Neuronal stem cell (in vitro differentiated cells): ENCODE measurements around the gene HDAC9.

Experiments
- DNase-seq: peaks from one replicate; pipeline ENCODE4 v3.0.0-alpha.2; 2013; ENCODE audit warnings: low spot score
- H2AFZ ChIP-seq: one replicate; pipeline ENCODE4 v1.6.1; 2013; ENCODE audit warnings: mild to moderate bottlenecking, low read length, inconsistent platforms
- H2AK5ac ChIP-seq: 2 replicates; pipeline ENCODE4 v1.6.1; 2013; ENCODE audit warnings: low read depth, mild to moderate bottlenecking, inconsistent platforms, low read length, moderate library complexity, mixed read lengths
- H2BK120ac ChIP-seq: 2 replicates; pipeline ENCODE4 v1.6.1; 2013; ENCODE audit warnings: low read depth, mild to moderate bottlenecking, inconsistent platforms, low read length, moderate library complexity, mixed read lengths
- H2BK12ac ChIP-seq: one replicate; pipeline ENCODE4 v1.6.1; 2013; ENCODE audit warnings: low read length, inconsistent platforms
- H2BK15ac ChIP-seq: 2 replicates; pipeline ENCODE4 v1.6.1; 2013; ENCODE audit warnings: mild to moderate bottlenecking, low read length, inconsistent platforms, mixed read lengths
- H2BK5ac ChIP-seq: one replicate; pipeline ENCODE4 v1.6.1; 2013; ENCODE audit warnings: inconsistent platforms, mild to moderate bottlenecking, low read length, moderate library complexity
- H3K14ac ChIP-seq: one replicate; pipeline ENCODE4 v1.6.1; 2013; ENCODE audit warnings: low read length, inconsistent platforms
- H3K18ac ChIP-seq: 2 replicates; pipeline ENCODE4 v1.6.1; 2013; ENCODE audit warnings: low read length, inconsistent platforms
- H3K23ac ChIP-seq: 2 replicates; pipeline ENCODE4 v1.6.1; 2013; ENCODE audit warnings: low read depth, mild to moderate bottlenecking, mixed read lengths, low read length, inconsistent platforms; ENCODE audit not compliant: poor library complexity
- H3K27ac ChIP-seq: replicated peaks from 3 replicates; pipeline ENCODE4 v1.5.1; 2013; ENCODE audit warnings: low read length, inconsistent platforms
- H3K27me3 ChIP-seq, 3 experiments: 2 replicates each; pipeline ENCODE4 v1.6.1; 2013; ENCODE audit warnings: low read length in 3 of 3, mild to moderate bottlenecking in 2 of 3, inconsistent platforms in 1 of 3, low read depth in 1 of 3, mixed read lengths in 1 of 3, moderate library complexity in 1 of 3; ENCODE audit not compliant: control insufficient read depth in 3 of 3, insufficient read depth in 3 of 3
- H3K36me3 ChIP-seq, 2 donors: replicated peaks in 1 of 2; 2 replicates each; pipeline ENCODE4 v1.6.1; 2013; ENCODE audit warnings: low read length in 2 of 2; ENCODE audit not compliant: control insufficient read depth in 2 of 2, insufficient read depth in 2 of 2
- H3K4ac ChIP-seq: 2 replicates; pipeline ENCODE4 v1.6.1; 2013; ENCODE audit warnings: inconsistent platforms, mild to moderate bottlenecking, low read length, moderate library complexity
- H3K4me1 ChIP-seq, 2 donors: 1 replicate in 1 of 2; 2 replicates in 1 of 2; pipeline ENCODE4 v1.6.1; 2013; ENCODE audit warnings: low read length in 2 of 2, low read depth in 1 of 2; ENCODE audit not compliant: control insufficient read depth in 2 of 2, insufficient read depth in 1 of 2
- H3K4me2 ChIP-seq: one replicate; pipeline ENCODE4 v1.6.1; 2013; ENCODE audit warnings: mild to moderate bottlenecking, low read length, inconsistent platforms; ENCODE audit not compliant: insufficient read depth, poor library complexity, severe bottlenecking
- H3K4me3 ChIP-seq, 2 donors: 2 replicates each; pipeline ENCODE4 v1.5.1; 2013; ENCODE audit warnings: low read length in 2 of 2, mild to moderate bottlenecking in 2 of 2, inconsistent platforms in 1 of 2, moderate library complexity in 1 of 2
- H3K79me1 ChIP-seq: one replicate; pipeline ENCODE4 v1.6.1; 2013; ENCODE audit warnings: low read depth, mild to moderate bottlenecking, inconsistent platforms, low read length, moderate library complexity
- H3K9ac ChIP-seq: one replicate; pipeline ENCODE4 v1.6.1; 2013; ENCODE audit warnings: mild to moderate bottlenecking, low read depth, low read length, inconsistent platforms; ENCODE audit not compliant: poor library complexity
- H3K9me3 ChIP-seq, 2 donors: replicated peaks in 1 of 2; 2 replicates each; pipeline versions ENCODE3 to v1.6.1; 2013; ENCODE audit warnings: low read length in 2 of 2, mild to moderate bottlenecking in 2 of 2, inconsistent platforms in 1 of 2, low read depth in 1 of 2, mixed read lengths in 1 of 2, moderate library complexity in 1 of 2; ENCODE audit not compliant: control insufficient read depth in 2 of 2, insufficient read depth in 1 of 2
- H4K8ac ChIP-seq: one replicate; pipeline ENCODE4 v1.6.1; 2013; ENCODE audit warnings: low read depth, mild to moderate bottlenecking, inconsistent platforms, low read length, moderate library complexity
- H4K91ac ChIP-seq: one replicate; pipeline ENCODE4 v1.6.1; 2013; ENCODE audit warnings: low read length, low read depth, mild to moderate bottlenecking, inconsistent platforms; ENCODE audit not compliant: poor library complexity
- WGBS, 2 donors: extraction: QIAGEN DNeasy Blood & Tissue Kit; methylation state at CpG; one replicate each; pipeline ENCODE4 v1.1.7; 2013; ENCODE audit warnings: missing lambda C conversion rate in 2 of 2, mixed read lengths in 1 of 2; ENCODE audit not compliant: insufficient read length in 2 of 2, insufficient replicate concordance in 1 of 2; ENCODE audit errors: extremely low coverage in 2 of 2; 5-methylcytosine and 5-hydroxymethylcytosine counted together

Gene HDAC9

GRCh38 chr7:18593602-18594279 lies 98.2 kb downstream of the HDAC9 start:
- Histone ChIP-seq H4K8ac (no peak overlapping the region), H3K18ac (no peak overlapping the region), H4K91ac (no peak overlapping the region), H3K9ac (no peak overlapping the region), H3K14ac (no peak overlapping the region), H3K4ac (no peak overlapping the region), H3K9me3 (no peaks in the 10 kb centered on the region), H3K23ac (no peak overlapping the region), H2BK12ac (no peak overlapping the region), H2BK15ac (no peak overlapping the region), H3K79me1 (no peaks in the 10 kb centered on the region), H3K36me3 (peaks cover 0 to 3% of the 10 kb centered on the region in 2 donors), H3K27me3 (no peaks in the 10 kb centered on the region), H2AK5ac (no peak overlapping the region), H3K4me3 (no peak overlapping the region), H3K4me1 (no peaks in the 10 kb centered on the region), H3K27ac (no peak overlapping the region), H2BK5ac (no peak overlapping the region), H3K4me2 (no peak overlapping the region), H2BK120ac (no peak overlapping the region), H2AFZ (no peak overlapping the region)
- no CpG with 5 or more reads among the region's 4 CpGs for WGBS, 2 donors
- DNase-seq: no peak

GRCh38 chr7:18597754-18598153 lies 102.2 kb downstream of the HDAC9 start:
- no peak overlapping the region for H4K91ac ChIP-seq
- H3K79me1 ChIP-seq: no peaks in the 10 kb centered on the region
- H3K36me3 ChIP-seq: no peaks in the 10 kb centered on the region
- H4K8ac ChIP-seq: no peak overlapping the region
- no peaks in the 10 kb centered on the region for H3K27me3 ChIP-seq
- no peak overlapping the region for H2AFZ ChIP-seq
- H3K14ac ChIP-seq: no peak overlapping the region
- no peak overlapping the region for H2BK120ac ChIP-seq
- no peaks in the 10 kb centered on the region for H3K4me1 ChIP-seq
- H2AK5ac ChIP-seq: no peak overlapping the region
- no CpG with 5 or more reads among the region's 1 CpG for WGBS, 2 donors
- no peak for DNase-seq
- no peak overlapping the region for H3K23ac ChIP-seq
- H3K4ac ChIP-seq: no peak overlapping the region
- H2BK12ac ChIP-seq: no peak overlapping the region
- H2BK5ac ChIP-seq: no peak overlapping the region
- H2BK15ac ChIP-seq: no peak overlapping the region
- H3K27ac ChIP-seq: no peak overlapping the region
- no peak overlapping the region for H3K18ac ChIP-seq
- H3K9ac ChIP-seq: no peak overlapping the region
- no peak overlapping the region for H3K4me2 ChIP-seq
- H3K9me3 ChIP-seq: peaks cover 0 to 5% of the 10 kb centered on the region in 2 donors
- no peak overlapping the region for H3K4me3 ChIP-seq

DNA sequence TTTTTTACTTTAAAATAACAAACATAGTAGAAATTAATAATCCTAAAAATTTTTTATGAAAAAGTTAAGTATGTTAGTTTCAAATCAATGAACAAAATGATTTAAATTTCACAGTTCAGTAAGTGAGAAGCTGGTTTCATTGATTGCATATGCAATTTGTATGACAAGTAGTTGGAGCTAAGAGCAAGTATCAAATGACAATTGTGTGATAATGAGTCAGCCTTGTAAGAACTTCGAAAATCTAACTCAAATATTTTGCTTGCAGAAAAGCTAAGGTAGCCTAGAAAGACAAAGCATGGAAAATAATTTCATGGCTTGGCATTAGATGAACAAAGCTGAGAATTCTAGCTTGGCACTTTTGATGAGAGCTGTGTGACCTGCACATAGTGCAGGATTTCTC lies 111.5 kb downstream of the HDAC9 start:
- H3K23ac ChIP-seq: no peak overlapping the region
- no peak overlapping the region for H3K4ac ChIP-seq
- no CpG with 5 or more reads among the region's 1 CpG for WGBS, 2 donors

GRCh38 chr7:18610331-18610948 lies 114.9 kb downstream of the HDAC9 start:
- no CpG with 5 or more reads among the region's 8 CpGs for WGBS, 2 donors
- H4K91ac ChIP-seq: no peak overlapping the region
- H3K27me3 ChIP-seq: no peaks in the 10 kb centered on the region
- H3K23ac ChIP-seq: no peak overlapping the region
- H3K4me1 ChIP-seq: no peaks in the 10 kb centered on the region
- no peak overlapping the region for H3K18ac ChIP-seq
- no peak overlapping the region for H2AFZ ChIP-seq
- no peak overlapping the region for H3K4me3 ChIP-seq
- no peak overlapping the region for H2AK5ac ChIP-seq
- no peaks in the 10 kb centered on the region for H3K36me3 ChIP-seq
- H3K14ac ChIP-seq: no peak overlapping the region
- no peaks in the 10 kb centered on the region for H3K79me1 ChIP-seq
- no peak overlapping the region for H2BK120ac ChIP-seq
- H3K4ac ChIP-seq: no peak overlapping the region
- peak; percentile 32 for DNase-seq
- no peak overlapping the region for H3K9ac ChIP-seq
- no peak overlapping the region for H2BK12ac ChIP-seq
- no peak overlapping the region for H2BK5ac ChIP-seq
- H3K9me3 ChIP-seq: no peaks in the 10 kb centered on the region
- no peak overlapping the region for H4K8ac ChIP-seq
- no peak overlapping the region for H2BK15ac ChIP-seq
- no peak overlapping the region for H3K27ac ChIP-seq
- no peak overlapping the region for H3K4me2 ChIP-seq

More for the DNA sequence above, 111.5 kb downstream of the HDAC9 start:
- Histone ChIP-seq H3K4me3 (no peak overlapping the region), H3K14ac (no peak overlapping the region), H4K91ac (no peak overlapping the region), H3K4me1 (no peaks in the 10 kb centered on the region), H3K18ac (no peak overlapping the region), H4K8ac (no peak overlapping the region), H2AK5ac (no peak overlapping the region), H3K27me3 (no peaks in the 10 kb centered on the region), H2BK12ac (no peak overlapping the region), H2AFZ (no peak overlapping the region), H3K9me3 (peaks cover 0 to 10% of the 10 kb centered on the region in 2 donors), H3K9ac (no peak overlapping the region), H3K36me3 (no peaks in the 10 kb centered on the region), H2BK15ac (no peak overlapping the region), H3K79me1 (no peaks in the 10 kb centered on the region), H2BK5ac (no peak overlapping the region), H3K27ac (no peak overlapping the region), H3K4me2 (no peak overlapping the region), H2BK120ac (no peak overlapping the region)
- DNase-seq: no peak
